RWPE1 (cell line): ENCODE results near the gene SETBP1.

Source experiments
- CTCF ChIA-PET: fragments of 350-600 bp; sonication (Branson Sonifier 250); formaldehyde crosslinking; extraction: SDS; loops from one replicate; lab custom pipeline; 2021; lab: Yijun Ruan, JAX
- POLR2A ChIA-PET: fragments of 400-600 bp; formaldehyde crosslinking; extraction: SDS; loops from one replicate; lab custom pipeline; 2020; ENCODE audit warnings: antibody characterized with exemption; ENCODE audit not compliant: low non-redundant PET; lab: Yijun Ruan, JAX
- DNase-seq: peaks from one replicate; pipeline ENCODE4 v3.0.0; 2012; ENCODE audit warnings: low spot score
- H3K27ac ChIP-seq: fragments of 450-650 bp; 2 replicates; pipeline ENCODE4 v1.5.1; 2017
- TF ChIP-seq, protein P1 (sequence below): fragments of 450-650 bp; conservative IDR thresholded peaks from 2 replicates; pipeline ENCODE4 v1.5.1; 2017; ENCODE audit warnings: low read depth, mild to moderate bottlenecking

SETBP1 gene

DNA sequence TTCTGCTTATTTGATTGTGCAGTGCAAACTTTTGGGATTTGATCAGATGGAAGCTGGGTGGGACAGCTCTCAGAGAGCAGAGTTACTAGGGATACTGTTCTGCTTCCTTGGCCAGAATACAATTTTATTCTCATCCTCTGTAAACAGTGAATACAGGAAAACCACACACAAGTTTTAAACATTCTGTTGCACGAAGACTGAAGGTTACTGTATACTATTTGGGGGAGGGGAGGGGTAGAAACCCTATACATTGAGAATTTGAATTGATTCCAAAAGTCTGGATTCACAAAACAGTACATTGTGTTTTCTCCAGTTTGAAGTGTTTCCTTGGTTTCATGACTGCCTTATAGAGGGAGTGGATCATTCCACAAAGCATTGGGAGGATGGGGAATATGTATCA lies 149.9 kb downstream of the SETBP1 start:
- TF ChIP-seq, protein P1, sequence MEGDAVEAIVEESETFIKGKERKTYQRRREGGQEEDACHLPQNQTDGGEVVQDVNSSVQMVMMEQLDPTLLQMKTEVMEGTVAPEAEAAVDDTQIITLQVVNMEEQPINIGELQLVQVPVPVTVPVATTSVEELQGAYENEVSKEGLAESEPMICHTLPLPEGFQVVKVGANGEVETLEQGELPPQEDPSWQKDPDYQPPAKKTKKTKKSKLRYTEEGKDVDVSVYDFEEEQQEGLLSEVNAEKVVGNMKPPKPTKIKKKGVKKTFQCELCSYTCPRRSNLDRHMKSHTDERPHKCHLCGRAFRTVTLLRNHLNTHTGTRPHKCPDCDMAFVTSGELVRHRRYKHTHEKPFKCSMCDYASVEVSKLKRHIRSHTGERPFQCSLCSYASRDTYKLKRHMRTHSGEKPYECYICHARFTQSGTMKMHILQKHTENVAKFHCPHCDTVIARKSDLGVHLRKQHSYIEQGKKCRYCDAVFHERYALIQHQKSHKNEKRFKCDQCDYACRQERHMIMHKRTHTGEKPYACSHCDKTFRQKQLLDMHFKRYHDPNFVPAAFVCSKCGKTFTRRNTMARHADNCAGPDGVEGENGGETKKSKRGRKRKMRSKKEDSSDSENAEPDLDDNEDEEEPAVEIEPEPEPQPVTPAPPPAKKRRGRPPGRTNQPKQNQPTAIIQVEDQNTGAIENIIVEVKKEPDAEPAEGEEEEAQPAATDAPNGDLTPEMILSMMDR, result no peak
- ChIA-PET POLR2A (no interaction called here), CTCF (no interaction called here)
- no peak overlapping the region for H3K27ac ChIP-seq
- DNase-seq, result no peak

DNA sequence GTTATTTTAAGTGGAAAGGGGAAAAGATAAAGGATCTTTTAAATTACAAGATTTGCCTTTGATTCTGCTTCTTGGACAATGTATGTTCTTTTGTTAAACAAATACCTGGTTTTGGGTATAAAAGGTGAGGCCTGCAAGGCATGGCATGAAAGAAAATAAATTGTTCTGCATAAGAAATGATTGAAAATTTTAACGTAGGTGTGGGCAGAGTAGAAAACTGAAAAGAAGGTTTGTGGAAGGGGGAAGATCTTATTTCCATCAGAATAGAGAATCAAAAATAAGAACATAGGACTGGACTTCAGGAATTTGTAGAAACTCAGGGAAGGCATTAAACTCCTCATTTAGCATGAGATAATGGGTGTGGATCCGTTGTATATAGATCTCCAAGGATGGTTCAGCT lies 153.1 kb downstream of the SETBP1 start:
- no peak for DNase-seq
- CTCF ChIA-PET, result no interaction called here
- TF ChIP-seq, protein P1, result no peak
- POLR2A ChIA-PET, result no interaction called here
- H3K27ac ChIP-seq, result no peak overlapping the region

DNA sequence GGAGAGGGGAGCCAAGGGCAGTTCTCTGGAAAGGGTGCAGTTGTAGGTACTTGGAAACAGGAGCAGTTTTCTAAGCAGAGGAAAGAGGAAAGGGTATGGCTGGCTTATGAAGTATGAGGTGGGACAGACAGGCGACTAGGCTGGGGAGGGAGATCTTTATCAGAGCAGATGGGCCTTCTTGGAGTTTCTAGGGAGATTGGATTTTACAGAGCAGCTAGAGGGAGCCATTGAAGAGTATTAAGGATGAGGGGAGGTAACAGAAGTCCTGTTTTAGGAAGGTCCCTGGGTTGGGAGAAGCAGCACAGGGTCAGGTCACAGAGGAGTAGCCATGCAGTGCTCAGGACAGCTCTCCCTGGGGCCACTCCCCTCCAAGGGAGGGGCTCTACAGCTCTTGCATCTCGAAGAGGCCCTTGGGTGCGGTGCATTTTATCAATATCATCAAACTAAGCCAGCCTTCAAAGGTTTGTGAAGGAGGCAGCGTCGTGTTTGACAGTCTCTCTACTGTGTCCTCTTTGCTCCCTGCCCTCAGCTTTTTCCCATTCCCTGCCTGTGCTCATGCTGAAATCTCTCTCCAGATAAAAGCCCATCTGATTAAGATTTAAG lies 154.3 kb downstream of the SETBP1 start:
- POLR2A ChIA-PET, result no interaction called here
- TF ChIP-seq, protein P1, result no peak
- CTCF ChIA-PET, result no interaction called here
- no peak overlapping the region for H3K27ac ChIP-seq
- DNase-seq, result no peak

DNA sequence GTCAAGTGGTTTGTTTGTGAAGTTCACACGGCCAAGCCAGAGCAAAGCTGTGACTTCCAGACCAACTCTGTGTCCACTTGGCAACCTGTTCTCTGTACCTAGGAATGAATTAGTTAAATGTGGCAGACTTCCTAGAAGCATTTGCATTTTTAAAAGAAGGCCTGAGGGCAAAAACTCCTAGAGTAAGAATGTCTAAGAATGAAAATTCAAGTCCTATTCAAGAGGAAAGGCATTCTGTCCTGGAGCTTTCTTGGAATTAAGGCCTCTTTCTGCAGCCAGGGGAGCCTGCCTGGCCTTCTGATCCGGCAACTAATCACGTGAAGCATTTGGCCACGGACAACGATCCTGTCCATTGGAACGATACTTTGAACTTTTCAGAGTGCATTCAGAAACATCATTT lies 155.0 kb downstream of the SETBP1 start:
- ChIA-PET CTCF (no interaction called here), POLR2A (no interaction called here)
- no peak overlapping the region for H3K27ac ChIP-seq
- no peak for DNase-seq
- TF ChIP-seq, protein P1, result no peak

DNA sequence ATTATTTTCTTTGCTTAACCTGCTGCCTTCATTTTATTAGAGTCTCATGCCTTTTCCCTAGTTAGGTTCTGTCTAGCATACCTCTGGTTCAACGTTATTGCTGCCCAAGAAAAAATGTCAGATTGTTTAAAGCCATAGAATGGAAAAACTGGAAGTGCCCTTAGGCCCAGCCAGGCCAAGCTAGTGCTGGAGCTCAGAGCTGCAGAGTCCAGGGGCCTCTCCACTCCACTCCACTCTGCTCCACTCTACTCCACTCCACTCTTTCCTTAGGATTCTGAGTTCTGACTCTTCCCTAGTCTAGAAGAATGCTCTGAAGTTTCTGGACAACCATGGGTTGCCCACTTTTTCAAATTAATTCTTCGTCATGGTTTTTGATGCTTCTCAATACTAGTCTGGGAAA lies 155.6 kb downstream of the SETBP1 start:
- H3K27ac ChIP-seq, result no peak overlapping the region
- no peak for DNase-seq
- CTCF ChIA-PET, result no interaction called here
- POLR2A ChIA-PET, result no interaction called here
- TF ChIP-seq, protein P1, result no peak

DNA sequence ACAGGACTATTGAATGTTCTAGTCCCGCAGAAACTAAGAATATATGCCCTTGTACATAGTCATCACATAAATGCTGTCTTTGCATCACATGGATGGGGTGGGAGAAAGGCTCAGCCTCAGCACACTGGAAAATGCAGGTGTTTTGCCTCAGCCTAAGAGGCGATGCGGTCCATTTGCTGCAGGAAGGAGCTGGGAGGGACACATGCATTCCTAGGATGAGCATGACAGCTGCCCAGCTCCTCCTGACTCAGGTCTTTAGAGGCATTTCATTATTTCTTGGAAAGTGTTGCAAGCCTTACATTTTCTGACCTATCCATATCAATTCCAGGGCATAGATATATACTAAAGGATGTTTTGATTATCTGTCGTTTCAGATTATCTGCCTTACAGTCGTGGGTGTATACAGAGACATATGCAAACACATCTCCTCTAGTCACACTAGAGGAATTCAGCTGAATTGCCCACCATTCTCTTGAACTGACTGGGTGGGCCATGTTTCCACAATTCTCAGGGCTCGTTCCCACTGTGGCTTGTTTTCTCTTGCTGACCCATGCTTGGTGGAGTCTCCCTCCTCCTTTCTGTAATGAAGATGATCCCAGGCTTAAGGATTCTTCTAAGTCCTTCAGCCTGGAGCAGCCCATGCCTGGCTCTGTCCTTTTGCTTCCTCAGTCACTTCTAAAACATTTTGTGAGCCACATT lies 156.9 kb downstream of the SETBP1 start:
- no peak for DNase-seq
- TF ChIP-seq, protein P1, result no peak
- CTCF ChIA-PET, result no interaction called here
- H3K27ac ChIP-seq, result no peak overlapping the region
- POLR2A ChIA-PET, result no interaction called here
